ENCODE measurements around the gene KATNA1.
A peak's percentile ranks its signal among the peaks of the same experiment; 100 is the strongest.

Gene KATNA1

DNA sequence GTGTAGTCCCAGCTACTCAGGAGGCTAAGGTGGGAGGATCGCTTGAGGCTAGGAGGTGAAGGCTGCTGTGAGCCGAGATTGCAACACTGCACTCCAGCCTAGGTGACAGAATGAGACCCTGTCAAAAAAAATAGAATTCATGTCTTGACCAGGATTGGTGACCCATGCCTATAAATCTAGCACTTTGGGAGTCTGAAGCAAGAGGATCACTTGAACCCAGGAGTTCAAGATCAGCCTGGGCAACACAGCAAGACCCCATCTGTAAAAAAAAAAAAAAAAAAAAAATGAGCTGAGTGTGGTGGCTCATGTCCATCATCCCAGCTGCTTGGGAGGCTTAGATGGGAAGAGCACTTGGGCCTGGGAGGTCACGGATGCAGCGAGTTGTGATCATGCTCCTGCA, 48.0 kb downstream of the KATNA1 start:
- DNase-seq, result no peak

DNA sequence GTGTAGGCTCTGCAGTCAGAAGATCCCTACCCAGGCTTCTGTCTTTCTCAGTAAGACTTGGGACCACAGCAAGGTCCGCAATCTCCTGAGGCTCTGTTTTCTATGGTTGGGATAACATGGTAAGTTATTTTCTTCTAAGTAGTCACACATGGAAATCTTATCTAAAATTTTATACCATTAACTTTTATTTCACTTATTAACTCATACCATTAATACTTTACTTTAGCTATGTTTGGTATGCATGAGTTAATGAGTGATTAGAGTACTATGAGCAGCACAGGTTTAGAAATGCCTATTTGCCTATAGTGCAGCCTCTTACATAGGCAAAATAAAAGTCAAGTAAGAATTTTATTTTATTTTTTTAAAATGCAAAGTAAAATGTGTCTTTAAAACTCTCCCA, 55.1 kb downstream of the KATNA1 start:
- DNase-seq, result no peak

- DNase-seq, result no peak
Measured at GRCh38 chr6:149592983-149593382, 55.5 kb downstream of the KATNA1 start.

GRCh38 chr6:149586149-149586548, 62.4 kb downstream of the KATNA1 start:
- DNase-seq, result no peak

- no peak for DNase-seq
Measured at GRCh38 chr6:149581349-149581748, 67.2 kb downstream of the KATNA1 start.

DNA sequence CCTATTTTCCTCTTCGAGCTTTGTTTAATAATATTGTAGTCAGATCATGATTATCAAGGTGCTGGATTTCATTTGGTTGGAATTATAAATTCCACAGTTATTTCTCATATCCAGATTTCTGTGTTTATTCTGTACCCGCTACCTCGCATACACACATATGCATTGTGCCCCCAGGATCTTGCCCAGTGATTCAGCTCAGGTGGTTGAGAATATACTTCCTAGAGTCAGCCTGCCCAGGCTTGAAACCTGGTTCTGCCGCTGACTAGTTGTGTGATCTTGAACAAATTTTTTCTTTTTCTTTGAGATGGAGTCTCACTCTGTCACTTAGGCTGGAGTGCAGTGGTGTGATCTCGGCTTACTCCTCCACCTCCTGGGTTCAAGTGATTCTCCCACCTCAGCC, 67.6 kb downstream of the KATNA1 start:
- no peak for DNase-seq

- DNase-seq, result no peak
Measured at GRCh38 chr6:149567945-149568585, 80.4 kb downstream of the KATNA1 start.

DNA sequence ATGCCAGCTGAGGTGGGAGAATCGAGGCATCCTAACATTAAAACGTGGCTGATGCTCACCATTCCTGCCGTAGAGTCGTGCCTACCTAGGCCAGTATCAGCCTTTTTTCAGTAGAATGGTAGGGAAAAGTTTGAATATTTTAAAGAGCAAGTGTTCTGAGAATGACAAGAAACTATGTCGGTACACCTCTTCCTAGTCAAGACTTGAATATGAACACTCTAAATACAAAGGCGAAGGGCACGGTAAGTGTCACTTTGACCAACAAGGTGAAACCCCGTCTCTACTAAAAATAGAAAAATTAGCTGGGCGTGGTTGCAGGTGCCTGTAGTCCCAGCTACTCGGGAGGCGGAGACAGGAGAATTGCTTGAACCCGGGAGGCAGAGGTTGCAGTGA, 81.3 kb downstream of the KATNA1 start:
- DNase-seq, result no peak

- peak; percentile 70 for DNase-seq
Measured at GRCh38 chr6:149566410-149567193, 81.9 kb downstream of the KATNA1 start.

DNA sequence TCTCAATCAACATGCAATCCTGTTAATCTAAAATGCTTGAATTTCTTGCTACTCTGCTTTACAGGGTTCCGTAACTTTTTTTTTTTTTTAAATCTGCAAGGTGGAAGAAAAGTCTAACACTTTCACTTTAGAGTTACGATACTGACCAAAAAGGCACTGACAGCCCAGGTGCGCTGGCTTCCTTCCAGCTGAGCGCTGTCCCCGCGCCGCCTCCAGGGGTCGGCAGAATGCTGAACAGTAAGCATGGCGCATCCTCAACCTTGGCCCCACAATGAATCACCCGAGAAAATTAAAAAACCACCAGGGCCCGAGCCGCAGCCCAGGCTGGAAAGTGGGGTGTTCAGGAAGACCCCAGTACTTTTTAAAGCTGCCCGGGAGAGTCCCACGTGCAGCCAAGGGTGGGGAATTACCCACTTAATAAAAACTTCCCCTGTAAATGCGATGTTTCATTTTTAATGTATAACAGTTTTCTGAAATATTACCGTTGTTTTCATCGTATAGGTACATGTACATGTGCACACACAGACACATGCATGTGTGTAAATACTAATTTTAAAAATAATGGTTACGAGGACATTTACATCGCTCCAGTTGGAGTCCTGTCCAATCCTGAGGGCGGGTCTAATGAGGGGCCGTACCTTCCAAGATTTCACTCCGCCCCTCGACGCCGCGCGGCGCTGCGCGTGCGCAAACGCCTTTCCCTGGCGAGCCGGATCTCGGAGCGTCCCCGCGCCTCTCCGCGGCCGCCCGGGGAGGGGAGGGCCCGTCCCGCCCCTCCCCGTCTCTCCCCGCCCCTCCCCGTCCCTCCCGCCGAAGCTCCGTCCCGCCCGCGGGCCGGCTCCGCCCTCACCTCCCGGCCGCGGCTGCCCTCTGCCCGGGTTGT, 82.7 kb downstream of the KATNA1 start, which contains the start of gene GINM1:
Gene GINM1 (plus strand): TSS at position 849 of the 883 bp plus-strand sequence. CDS start 40 bp downstream, outside the sequence.
- DNase-seq, result peak; percentile 97

GRCh38 chr6:149563928-149564325, 84.6 kb downstream of the KATNA1 start:
- DNase-seq, result no peak

GRCh38 chr6:149563203-149563927, 85.1 kb downstream of the KATNA1 start:
- DNase-seq, result no peak

- peak; percentile 49 for DNase-seq
Measured at GRCh38 chr6:149560736-149561135, 87.8 kb downstream of the KATNA1 start.

- DNase-seq, result no peak
Measured at GRCh38 chr6:149559389-149559788, 89.1 kb downstream of the KATNA1 start.

- DNase-seq, result no peak
Measured at GRCh38 chr6:149558029-149558428, 90.5 kb downstream of the KATNA1 start.

GRCh38 chr6:149551920-149552319, 96.6 kb downstream of the KATNA1 start:
- no peak for DNase-seq

GRCh38 chr6:149545754-149546471, 102.6 kb downstream of the KATNA1 start, which contains the start of gene PPIL4:
Gene PPIL4, minus strand, starts transcription at chr6:149546043. Its CDS starts 38 bp downstream, at chr6:149546005.
- DNase-seq, result peak; percentile 97

- peak; percentile 86 for DNase-seq
Measured at GRCh38 chr6:149545258-149545753, 103.2 kb downstream of the KATNA1 start.

All from hematopoietic multipotent progenitor cell treated with erythropoietin and hydrocortisone succinate and interleukin-3 and kit ligand, for 4 days (in vitro differentiated cells).